ENCODE results near the gene NHS.

DNA sequence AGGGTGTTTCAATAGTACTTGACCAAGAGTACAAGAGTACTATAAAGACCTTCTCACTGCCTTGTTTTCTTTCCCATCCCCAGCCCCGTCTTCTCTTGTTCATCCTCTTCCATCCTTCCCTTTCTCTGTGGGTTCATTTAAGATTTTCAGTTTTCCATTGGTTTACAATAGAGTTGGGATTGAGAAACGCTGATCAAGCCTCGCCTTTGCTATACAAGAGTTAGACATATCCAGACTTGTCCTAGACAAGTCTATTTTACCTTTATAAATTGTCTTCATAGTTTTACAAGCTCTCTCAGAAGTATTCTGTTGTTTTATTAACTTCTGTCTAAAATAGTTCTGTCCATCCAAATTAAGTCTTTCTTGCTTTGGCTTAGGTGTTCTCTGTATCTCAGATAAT is 332.7 kb downstream of the NHS start:
- TF ChIP-seq, protein P1, sequence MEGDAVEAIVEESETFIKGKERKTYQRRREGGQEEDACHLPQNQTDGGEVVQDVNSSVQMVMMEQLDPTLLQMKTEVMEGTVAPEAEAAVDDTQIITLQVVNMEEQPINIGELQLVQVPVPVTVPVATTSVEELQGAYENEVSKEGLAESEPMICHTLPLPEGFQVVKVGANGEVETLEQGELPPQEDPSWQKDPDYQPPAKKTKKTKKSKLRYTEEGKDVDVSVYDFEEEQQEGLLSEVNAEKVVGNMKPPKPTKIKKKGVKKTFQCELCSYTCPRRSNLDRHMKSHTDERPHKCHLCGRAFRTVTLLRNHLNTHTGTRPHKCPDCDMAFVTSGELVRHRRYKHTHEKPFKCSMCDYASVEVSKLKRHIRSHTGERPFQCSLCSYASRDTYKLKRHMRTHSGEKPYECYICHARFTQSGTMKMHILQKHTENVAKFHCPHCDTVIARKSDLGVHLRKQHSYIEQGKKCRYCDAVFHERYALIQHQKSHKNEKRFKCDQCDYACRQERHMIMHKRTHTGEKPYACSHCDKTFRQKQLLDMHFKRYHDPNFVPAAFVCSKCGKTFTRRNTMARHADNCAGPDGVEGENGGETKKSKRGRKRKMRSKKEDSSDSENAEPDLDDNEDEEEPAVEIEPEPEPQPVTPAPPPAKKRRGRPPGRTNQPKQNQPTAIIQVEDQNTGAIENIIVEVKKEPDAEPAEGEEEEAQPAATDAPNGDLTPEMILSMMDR (IDR thresholded peaks at IDR 0.05): no peak
- no peak for TF ChIP-seq POLR2A (IDR thresholded peaks at IDR 0.05)

Measured in thyroid gland (tissue), 4 donors.